Adipose tissue (tissue), 3 donors: ENCODE measurements around the gene DEK. TPM values are rescaled to one million over a fixed set of nuclear protein-coding genes. Genes with fewer than 3 reads are reported as not detected.
"Not testable (repeated sequence)": the region's sequence is repeated elsewhere in the genome, so short reads cannot be mapped to it uniquely, and the experiment has no call there.

Experiments
- H3K27ac ChIP-seq: one replicate; pipeline ENCODE4 v1.5.1; 2013; ENCODE audit warnings: low read depth, low read length
- WGBS, 3 donors: extraction: QIAGEN DNeasy Blood & Tissue Kit; methylation state at CpG; one replicate each; pipeline ENCODE4 v1.1.7; 2013; 5-methylcytosine and 5-hydroxymethylcytosine counted together
- polyA plus RNA-seq, 3 donors: library from polyadenylated mRNA; stranded (reverse); fragments of 200-250 nt; gene quantifications; one replicate each; pipeline ENCODE4 v1.2.3, GENCODE V29; 2013
- donor health status: healthy with polysubstance abuse.
- donor health status: Bipolar disorder and iron deficiency.
- donor health status: healthy.

DEK gene
- polyA plus RNA-seq, 3 donors, result 16.1 to 53.3 (median 31.0) TPM

GRCh38 chr6:18213439-18213838, 50.9 kb downstream of the DEK start:
- 88 to 94% (median 94%) methylated on average over 9 of the region's 9 CpGs for WGBS, 3 donors
- H3K27ac ChIP-seq, result no peak overlapping the region

GRCh38 chr6:18212231-18212630, 52.1 kb downstream of the DEK start:
- no peak overlapping the region for H3K27ac ChIP-seq
- WGBS, 3 donors, result 70 to 93% (median 84%) methylated on average over 4 of the region's 4 CpGs

- WGBS, 3 donors, result 85 to 94% (median 88%) methylated on average over 6 of the region's 6 CpGs
- no peak overlapping the region for H3K27ac ChIP-seq
Observed at GRCh38 chr6:18211338-18211737, 53.0 kb downstream of the DEK start.

- H3K27ac ChIP-seq, result no peak overlapping the region
- 89 to 94% (median 91%) methylated on average over 5 of the region's 5 CpGs for WGBS, 3 donors
Observed at GRCh38 chr6:18210707-18211106, 53.6 kb downstream of the DEK start.

GRCh38 chr6:18209539-18210197, 54.7 kb downstream of the DEK start:
- no peak overlapping the region for H3K27ac ChIP-seq
- 63 to 88% (median 87%) methylated on average over 12 of the region's 12 CpGs for WGBS, 3 donors

- not testable (repeated sequence) for H3K27ac ChIP-seq
- WGBS, 3 donors, result 82 to 97% (median 82%) methylated on average over 6 to 9 of the region's 9 CpGs
Observed at GRCh38 chr6:18208778-18209177, 55.6 kb downstream of the DEK start.

- H3K27ac ChIP-seq, result no peak overlapping the region
- WGBS, 3 donors, result 25 to 59% (median 44%) methylated on average over 2 of the region's 2 CpGs
Observed at GRCh38 chr6:18207949-18208348, 56.4 kb downstream of the DEK start.

- no peak overlapping the region for H3K27ac ChIP-seq
- whole genome bisulfite sequencing, 3 donors, result 68 to 81% (median 80%) methylated on average over 8 of the region's 8 CpGs
Observed at GRCh38 chr6:18207438-18207837, 56.9 kb downstream of the DEK start.

- 93 to 95% (median 94%) methylated on average over 6 of the region's 6 CpGs for WGBS, 3 donors
- H3K27ac ChIP-seq, result no peak overlapping the region
Observed at GRCh38 chr6:18206591-18206990, 57.7 kb downstream of the DEK start.

- WGBS, 3 donors, result 92 to 93% (median 92%) methylated on average over 8 of the region's 8 CpGs
- H3K27ac ChIP-seq, result no peak overlapping the region
Observed at GRCh38 chr6:18204691-18205090, 59.6 kb downstream of the DEK start.

- no peak overlapping the region for H3K27ac ChIP-seq
- WGBS, 3 donors, result 89 to 97% (median 95%) methylated on average over 6 of the region's 6 CpGs
Observed at GRCh38 chr6:18203786-18204185, 60.5 kb downstream of the DEK start.

- H3K27ac ChIP-seq, result no peak overlapping the region
- 90 to 97% (median 96%) methylated on average over 3 of the region's 3 CpGs for WGBS, 3 donors
Observed at GRCh38 chr6:18192026-18192425, 72.3 kb downstream of the DEK start.

GRCh38 chr6:18189196-18189595, 75.1 kb downstream of the DEK start:
- 97 to 100% (median 97%) methylated on average over 2 of the region's 2 CpGs for WGBS, 3 donors
- H3K27ac ChIP-seq, result no peak overlapping the region

GRCh38 chr6:18187701-18188100, 76.6 kb downstream of the DEK start:
- WGBS, 3 donors, result 91 to 94% (median 93%) methylated on average over 10 of the region's 10 CpGs
- no peak overlapping the region for H3K27ac ChIP-seq

GRCh38 chr6:18186540-18187250, 77.6 kb downstream of the DEK start:
- 76 to 95% (median 85%) methylated on average over 4 of the region's 4 CpGs for WGBS, 3 donors
- H3K27ac ChIP-seq, result no peak overlapping the region

- no peak overlapping the region for H3K27ac ChIP-seq
- WGBS, 3 donors, result 36 to 54% (median 41%) methylated on average over 2 of the region's 2 CpGs
Observed at GRCh38 chr6:18186033-18186432, 78.3 kb downstream of the DEK start.

- no peak overlapping the region for H3K27ac ChIP-seq
- 50 to 69% (median 56%) methylated on average over 1 of the region's 1 CpG for WGBS, 3 donors
Observed at GRCh38 chr6:18185624-18186023, 78.7 kb downstream of the DEK start.

- H3K27ac ChIP-seq, result no peak overlapping the region
- WGBS, 3 donors, result 31 to 84% (median 76%) methylated on average over 4 of the region's 4 CpGs
Observed at GRCh38 chr6:18183766-18184165, 80.6 kb downstream of the DEK start.

- 83 to 92% (median 91%) methylated on average over 4 of the region's 4 CpGs for WGBS, 3 donors
- H3K27ac ChIP-seq, result no peak overlapping the region
Observed at GRCh38 chr6:18182568-18182967, 81.8 kb downstream of the DEK start.

- H3K27ac ChIP-seq, result no peak overlapping the region
- 64 to 84% (median 70%) methylated on average over 5 of the region's 5 CpGs for WGBS, 3 donors
Observed at GRCh38 chr6:18179770-18180356, 84.5 kb downstream of the DEK start.
